ENCODE results near the gene NHP2. TPM values are rescaled to one million over a fixed set of nuclear protein-coding genes. Genes with fewer than 3 reads are reported as not detected.
A peak's percentile ranks its signal among the peaks of the same experiment; 100 is the strongest.
"Not testable (repeated sequence)": the region's sequence is repeated elsewhere in the genome, so short reads cannot be mapped to it uniquely, and the experiment has no call there.

Gene NHP2
- total RNA-seq: 52.7 TPM

DNA sequence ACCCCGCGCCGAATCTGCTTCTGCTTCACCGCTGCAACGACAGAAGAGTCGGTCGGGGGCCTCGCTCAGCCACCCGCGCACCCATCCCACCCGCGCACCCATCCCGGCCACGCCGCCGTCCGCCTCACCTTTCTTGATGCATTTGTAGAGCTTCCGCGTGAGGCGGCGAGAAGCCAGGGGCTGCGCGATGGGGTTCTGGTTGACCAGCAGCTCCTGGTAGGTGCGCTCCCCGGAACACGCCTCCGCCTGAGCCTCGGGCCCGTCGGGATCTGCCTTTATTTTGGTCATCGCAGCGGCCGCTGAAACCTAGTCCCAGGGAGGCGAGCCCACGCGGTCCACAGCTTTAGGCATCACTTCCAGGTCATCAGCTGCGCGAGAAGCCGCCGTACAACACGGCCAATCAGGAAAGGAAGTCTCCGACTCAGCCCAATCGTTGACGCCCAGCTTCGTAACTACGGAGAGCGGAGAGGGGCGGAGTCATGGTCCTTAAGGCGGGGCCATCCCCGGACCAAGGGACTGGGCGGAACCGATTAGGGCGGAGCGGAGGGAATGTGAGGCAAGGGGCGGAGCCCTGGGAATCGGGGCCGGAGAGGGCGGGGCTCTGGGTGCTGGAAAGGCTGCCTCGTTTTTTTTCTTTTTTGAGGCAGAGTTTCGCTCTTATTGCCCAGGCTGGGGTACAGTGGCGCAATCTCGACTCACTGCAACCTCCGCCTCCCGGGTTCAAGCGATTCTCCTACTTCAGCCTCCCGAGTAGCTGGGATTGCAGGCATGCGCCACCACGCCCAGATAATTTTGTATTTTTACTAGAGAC, at the start of gene NHP2:
NHP2 (minus strand) TSS at position 356 of the 811 bp plus-strand sequence; CDS start at position 288, 68 bp downstream.
- DNase-seq: peak; percentile 99

GRCh38 chr5:178202541-178202940, 48.9 kb upstream of the NHP2 start:
- DNase-seq: no peak

GRCh38 chr5:178201927-178202235, 48.2 kb upstream of the NHP2 start:
- no peak for DNase-seq

DNA sequence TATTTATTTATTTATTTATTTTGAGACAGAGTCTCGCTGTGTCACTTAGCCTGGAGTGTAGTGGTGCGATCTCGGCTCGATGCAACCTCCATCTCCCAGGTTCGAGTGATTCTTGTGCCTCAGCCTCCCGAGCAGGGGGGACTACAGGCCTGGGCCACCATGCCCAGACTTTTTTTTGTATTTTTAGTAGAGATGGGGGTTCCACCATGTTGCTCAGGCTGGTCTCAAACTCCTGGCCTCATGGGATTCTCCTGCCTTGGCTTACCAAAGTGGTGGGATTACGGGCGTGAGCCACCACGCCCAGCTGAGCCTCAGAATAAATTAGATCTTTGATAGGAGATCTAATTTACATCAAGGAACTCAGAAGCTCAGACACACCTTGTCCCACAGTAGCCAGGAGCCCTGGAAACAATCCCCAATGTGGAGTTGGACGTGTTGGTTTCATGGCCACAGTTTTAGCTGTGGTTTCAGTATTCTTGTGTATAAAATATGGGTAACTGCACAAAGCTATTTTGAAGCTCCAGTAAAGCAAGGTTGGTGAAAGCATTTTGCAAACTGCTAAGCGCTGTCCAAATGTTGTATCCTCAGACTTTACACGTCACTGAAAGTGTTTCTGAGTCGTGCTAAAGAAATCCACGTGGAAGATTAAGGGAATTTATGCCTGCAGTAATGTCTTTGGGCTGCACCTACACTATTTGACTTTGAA, 47.7 kb upstream of the NHP2 start:
- no peak for DNase-seq

DNA sequence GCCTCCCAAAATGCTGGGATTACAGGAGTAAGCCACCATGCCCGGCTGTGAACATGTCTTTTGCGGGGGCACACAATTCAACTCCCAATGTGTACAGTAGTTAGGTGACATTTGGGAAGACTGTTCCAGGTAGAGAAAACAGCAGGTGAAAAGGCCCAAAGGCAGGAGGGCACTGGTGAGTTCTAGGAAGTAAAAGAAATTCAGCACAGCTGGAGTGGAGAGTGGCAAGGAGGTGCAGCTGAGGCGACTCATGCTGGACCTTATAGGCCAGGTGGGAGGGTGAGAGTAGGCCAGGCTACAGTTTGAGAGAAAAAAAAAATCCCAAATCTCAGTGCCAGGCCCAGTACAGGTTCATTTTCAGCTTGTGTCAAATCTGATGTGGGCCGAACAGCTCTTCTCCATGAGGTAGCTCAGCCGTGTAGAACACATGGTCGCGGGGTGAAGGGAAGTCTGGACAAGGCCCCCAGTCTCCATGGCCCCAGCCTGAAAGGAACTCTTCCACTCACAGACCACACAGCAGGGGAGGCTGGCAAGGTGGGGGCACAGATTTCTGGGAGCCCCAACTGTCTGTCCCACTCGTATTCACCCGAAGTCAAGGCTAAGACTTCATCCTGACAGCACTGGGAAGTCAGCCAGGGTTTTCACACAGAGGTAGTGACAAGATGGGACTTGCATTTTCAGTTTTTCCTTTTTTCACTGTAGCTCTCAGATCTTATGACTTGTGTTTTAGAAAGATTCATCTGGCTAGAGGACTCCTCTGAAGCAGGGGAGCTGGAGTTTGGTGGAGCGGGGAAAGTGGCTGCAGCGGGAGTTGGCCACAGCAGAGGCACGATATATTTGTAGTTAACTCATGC, 46.1 kb upstream of the NHP2 start:
- peak; percentile 10 for DNase-seq

GRCh38 chr5:178198706-178199105, 45.0 kb upstream of the NHP2 start:
- no peak for DNase-seq

GRCh38 chr5:178198151-178198550, 44.5 kb upstream of the NHP2 start:
- not testable (repeated sequence) for DNase-seq

GRCh38 chr5:178196986-178197385, 43.3 kb upstream of the NHP2 start:
- no peak for DNase-seq

- no peak for DNase-seq
Observed at GRCh38 chr5:178196281-178196812, 42.7 kb upstream of the NHP2 start.

DNA sequence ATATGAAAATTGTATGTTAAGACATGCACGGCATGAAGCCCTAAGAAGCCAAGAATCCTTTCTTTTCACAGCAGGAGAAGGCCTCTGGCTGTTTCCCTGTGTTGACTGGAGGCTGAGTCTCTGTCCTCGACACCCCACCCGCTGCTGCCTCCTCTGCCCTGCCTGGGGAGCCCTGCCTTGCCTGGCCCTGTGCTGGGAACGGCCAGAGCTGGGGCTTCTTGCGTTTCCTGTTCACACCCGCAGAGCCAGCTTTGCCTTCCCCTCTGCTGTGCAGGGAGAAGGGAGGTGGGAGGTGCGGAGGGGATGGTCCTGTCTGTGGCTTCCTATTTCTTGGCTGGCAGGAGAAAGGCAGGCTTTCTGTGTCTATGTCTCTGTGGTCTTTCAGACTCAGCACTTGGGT, 40.3 kb upstream of the NHP2 start:
- no peak for DNase-seq

- no peak for DNase-seq
Observed at GRCh38 chr5:178193251-178193809, 39.6 kb upstream of the NHP2 start.

DNA sequence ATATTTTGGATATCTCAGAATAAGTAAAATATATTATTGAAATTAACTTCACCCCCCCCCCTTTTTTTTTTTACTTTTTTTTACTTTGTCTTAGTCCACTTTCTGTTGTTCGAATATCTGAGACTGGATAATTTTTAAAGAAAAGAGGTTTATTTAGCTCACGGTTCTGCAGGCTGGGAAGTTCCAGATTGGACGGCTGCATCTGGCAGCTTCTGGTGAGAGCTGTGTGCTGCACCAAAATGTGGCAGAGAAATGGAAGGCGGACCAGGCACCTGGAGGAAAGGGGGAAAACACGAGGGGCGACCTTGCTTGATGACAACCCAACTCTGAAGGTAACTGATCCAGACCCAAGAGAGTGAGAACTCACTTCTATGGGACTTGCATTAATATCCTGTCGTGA, 39.1 kb upstream of the NHP2 start:
- DNase-seq: no peak

DNA sequence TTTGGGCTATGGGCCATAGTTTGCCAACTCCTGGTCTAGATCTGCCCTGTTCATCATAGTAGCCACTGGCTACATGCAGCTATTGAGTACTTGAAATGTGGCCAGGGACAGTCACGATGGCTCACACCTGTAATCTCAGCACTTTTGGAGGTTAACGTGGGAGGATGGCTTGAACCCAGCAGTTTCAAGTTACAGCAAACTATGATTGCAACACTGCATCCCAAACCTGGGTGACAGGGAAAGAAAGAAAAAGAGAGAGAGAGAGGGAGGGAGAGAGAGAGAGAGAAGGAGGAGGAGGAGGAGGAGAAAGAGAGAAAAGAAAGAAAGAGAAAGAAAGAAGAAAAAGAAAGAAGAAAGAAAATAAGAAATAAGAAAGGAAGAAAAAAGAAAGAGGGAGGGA, 38.6 kb upstream of the NHP2 start:
- DNase-seq: no peak

DNA sequence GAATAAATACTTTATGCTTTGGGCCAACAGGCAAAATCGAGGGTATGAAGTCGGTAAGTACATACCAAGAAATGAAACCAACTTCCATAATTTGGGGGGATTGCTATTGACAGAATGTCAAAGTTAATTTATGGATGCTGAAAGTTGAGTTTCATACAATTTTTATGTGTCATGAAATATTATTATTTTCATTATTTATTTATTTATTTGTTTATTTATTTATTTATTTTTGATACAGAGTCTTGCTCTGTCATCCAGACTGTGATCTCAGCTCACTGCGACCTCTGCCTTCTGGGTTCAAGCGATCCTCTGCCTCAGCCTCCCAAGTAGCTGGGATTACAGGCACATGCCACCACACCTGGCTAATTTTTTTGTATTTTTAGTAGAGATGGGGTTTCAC, 38.0 kb upstream of the NHP2 start:
- no peak for DNase-seq

DNA sequence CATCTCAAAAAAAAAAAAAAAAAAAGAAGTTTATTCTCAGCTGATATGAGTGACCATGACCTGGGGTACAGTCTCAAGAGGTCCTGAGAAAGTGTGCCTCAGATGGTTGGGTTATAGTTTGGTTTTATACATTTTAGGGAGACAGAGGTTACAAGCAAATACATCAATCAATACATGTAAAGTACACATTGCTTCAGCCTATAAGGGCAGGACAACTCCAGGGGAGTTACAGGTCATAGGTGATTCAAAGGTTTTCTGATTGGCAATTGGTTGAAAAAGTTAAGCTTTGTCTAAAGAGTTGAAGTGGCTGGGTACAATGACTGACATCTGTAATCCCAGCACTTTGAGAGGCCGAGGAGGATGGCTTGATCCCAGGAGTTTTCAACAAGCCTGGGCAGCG, 35.7 kb upstream of the NHP2 start:
- no peak for DNase-seq

DNA sequence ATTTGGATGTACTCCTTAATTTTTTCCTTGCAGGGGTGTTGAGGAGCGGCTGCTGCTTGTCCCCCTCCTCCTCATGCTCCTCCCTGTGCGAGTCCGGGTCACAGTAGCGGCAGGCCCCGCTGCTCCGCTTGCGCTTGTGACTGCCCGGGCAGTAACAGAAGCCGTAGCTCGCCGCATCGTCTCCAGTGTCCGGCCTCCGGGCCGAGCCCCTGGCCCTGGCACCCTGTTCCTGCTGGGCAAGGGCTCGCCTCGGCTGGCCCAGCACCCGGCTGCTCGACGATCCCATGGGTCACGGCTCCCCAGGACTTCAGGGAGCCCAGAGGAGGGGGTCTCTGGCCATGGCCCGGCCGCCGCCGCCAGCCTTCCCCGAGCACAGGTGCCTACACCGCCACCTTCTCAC, 33.3 kb upstream of the NHP2 start, which contains the start of gene GMCL2:
GMCL2 (minus strand) TSS at position 358 of the 400 bp plus-strand sequence; CDS start at position 286, 72 bp downstream.
- DNase-seq: no peak

DNA sequence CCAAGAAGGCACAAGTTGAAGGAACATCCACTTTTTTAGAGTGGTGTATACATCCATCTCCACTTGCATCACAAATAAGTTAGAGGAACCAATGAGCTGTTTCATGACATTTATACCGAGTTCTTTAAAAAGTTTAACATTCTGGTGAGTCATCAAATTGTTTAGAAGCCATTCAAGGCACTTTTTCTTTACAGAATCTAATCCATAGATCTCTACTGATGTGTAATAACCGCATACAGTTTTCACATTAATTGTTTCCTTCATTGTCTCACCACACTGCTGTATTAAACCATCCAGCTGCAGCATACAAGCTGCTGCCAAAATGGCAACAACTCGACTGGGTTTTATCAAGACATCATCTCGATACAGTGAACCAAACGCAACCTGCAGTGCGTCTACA, 32.7 kb upstream of the NHP2 start:
- no peak for DNase-seq

DNA sequence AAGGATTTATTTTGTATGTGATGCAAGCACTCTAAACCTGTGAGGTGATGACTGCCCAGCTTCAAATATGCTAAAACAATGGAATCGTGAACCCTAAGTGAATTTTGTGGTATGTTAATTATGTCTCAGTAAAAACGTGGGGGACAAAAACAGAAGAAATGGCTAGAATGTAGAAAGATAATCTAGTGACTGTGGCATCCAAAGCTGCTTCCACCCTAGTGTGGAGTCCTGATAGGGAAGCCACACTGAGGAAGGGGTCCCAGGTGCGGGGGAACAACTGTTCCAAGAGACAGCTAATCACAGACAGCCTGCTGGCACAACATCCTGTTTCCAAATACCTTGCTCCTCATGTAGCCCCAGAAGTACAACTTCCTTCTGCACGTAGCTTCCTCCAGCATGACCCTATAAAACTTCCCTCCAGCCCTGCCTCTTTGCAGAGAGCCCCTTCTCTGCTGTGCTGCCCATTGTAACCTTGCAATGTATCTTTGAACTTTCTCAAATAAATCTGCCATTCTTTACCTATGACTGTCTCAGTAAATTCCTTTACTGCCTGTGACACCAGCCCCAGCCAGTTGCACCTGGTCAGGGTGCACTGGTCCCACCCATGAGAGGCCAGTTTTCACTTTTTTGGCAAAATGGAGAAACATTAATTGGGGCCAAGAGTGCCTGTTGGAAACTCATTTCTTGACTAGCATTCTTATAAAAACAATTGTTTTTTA, 28.6 kb upstream of the NHP2 start:
- DNase-seq: no peak

DNA sequence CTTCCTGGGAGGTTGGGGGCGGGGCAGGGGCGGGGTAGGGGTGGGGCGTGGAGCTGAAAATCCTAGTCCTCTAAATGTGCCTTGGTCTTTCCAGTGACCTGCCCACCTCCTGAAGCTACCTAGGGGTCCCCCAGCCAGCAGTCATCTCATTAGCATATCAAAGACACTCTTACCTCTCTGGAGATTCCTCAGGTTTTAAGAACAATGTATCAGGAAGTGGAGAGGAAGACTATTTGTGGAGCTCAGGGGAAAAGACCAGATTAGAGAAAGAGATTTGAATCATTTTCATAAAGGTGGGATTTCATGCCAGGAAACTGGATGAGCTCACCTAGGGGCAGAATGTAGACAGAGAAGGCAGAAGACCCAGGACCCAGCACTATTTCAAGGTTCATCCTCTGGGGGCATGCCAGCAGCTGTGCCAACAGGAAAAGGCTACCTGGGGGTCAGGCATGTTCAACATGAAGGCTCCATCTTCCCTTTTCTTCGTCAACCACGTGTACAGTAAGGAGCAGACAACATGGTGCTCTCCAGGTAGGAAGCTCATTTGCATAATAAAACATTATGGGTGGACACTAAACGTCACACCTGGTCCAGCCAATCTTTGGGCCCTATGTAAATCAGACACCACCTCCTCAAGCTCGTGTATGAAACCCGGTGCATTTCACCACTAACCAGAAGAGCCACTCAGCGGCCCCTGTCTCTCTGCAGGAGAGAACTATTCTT, 26.6 kb upstream of the NHP2 start:
- DNase-seq: no peak

- no peak for DNase-seq
Observed at GRCh38 chr5:178177569-178177968, 23.9 kb upstream of the NHP2 start.

DNA sequence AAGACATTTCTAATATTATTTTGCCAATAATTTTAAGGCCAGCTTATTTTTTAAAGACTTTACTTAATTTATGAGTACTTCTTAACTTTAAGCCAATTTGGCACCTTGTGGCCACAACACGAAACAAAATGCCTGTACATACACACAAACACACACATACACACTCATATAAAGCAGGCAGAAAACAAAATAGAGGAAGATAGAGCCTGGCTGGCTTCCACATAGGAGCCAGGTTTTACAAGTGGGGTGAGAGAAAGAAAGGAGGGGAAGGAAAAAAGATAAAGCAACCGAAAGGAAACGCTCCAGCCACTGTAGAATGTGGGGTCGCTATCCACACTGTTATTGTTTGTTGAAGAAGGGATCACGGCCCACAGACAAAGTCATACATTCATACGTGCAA, 23.1 kb upstream of the NHP2 start:
- DNase-seq: no peak

All from skin of body (tissue), 2 donors.